Calu3 (cell line): ENCODE measurements around the gene NAALADL2. TPM values are rescaled to one million over a fixed set of nuclear protein-coding genes. Genes with fewer than 3 reads are reported as not detected.
A peak's percentile ranks its signal among the peaks of the same experiment; 100 is the strongest.

Experiments
- BruUV-seq: library from RNA; stranded (reverse); fragments of 400-500 nt; replicated peaks from 2 replicates; lab custom pipeline; 2021; lab: Mats Ljungman, UMichigan
- CTCF ChIA-PET: fragments of 300-600 bp; sonication (Branson Sonifier 250); formaldehyde crosslinking; loops from one replicate; lab custom pipeline; 2022; ENCODE audit warnings: antibody characterized with exemption; lab: Charles Lee
- DNase-seq: peaks from one replicate; pipeline ENCODE4 v3.0.0; 2022
- H3K27ac Mint-ChIP-seq: one replicate; pipeline ENCODE4 v1.8.0; 2022; ENCODE audit warnings: mixed read lengths; ENCODE audit not compliant: unreplicated experiment
- H3K27me3 Mint-ChIP-seq: one replicate; pipeline ENCODE4 v1.8.0; 2022; ENCODE audit warnings: mixed read lengths; ENCODE audit not compliant: unreplicated experiment
- H3K36me3 Mint-ChIP-seq: one replicate; pipeline ENCODE4 v1.8.0; 2022; ENCODE audit warnings: mild to moderate bottlenecking, moderate library complexity, mixed read lengths; ENCODE audit not compliant: insufficient read depth, unreplicated experiment
- H3K4me1 Mint-ChIP-seq: one replicate; pipeline ENCODE4 v1.8.0; 2022; ENCODE audit warnings: mild to moderate bottlenecking, low read depth, mixed read lengths; ENCODE audit not compliant: unreplicated experiment
- H3K4me3 Mint-ChIP-seq: one replicate; pipeline ENCODE4 v1.8.0; 2022; ENCODE audit warnings: mild to moderate bottlenecking, low read depth, moderate library complexity, mixed read lengths; ENCODE audit not compliant: unreplicated experiment
- H3K9me3 Mint-ChIP-seq: one replicate; pipeline ENCODE4 v1.8.0; 2022; ENCODE audit warnings: low read depth, mixed read lengths; ENCODE audit not compliant: unreplicated experiment
- intact Hi-C: fragments of 100-400 bp; cut with micrococcal nuclease; formaldehyde crosslinking; loops from one replicate; pipeline ENCODE4 v1.10.0; 2022; ENCODE audit not compliant: unreplicated experiment
- total RNA-seq: library from RNA; stranded (reverse); gene quantifications from 2 replicates; pipeline ENCODE4 v1.2.3, GENCODE V29; 2022
- TF ChIP-seq, protein P1 (sequence below): fragments of 200-600 bp; IDR thresholded peaks from one replicate; pipeline ENCODE4 v1.8.0; 2022; ENCODE audit warnings: antibody characterized with exemption; ENCODE audit not compliant: unreplicated experiment

Gene NAALADL2
- total RNA-seq, 1 experiment from 2014 or later = 36.9 TPM

GRCh38 chr3:174959556-174960065 is 100.5 kb downstream of the NAALADL2 start:
- DNase-seq = no peak
- Mint-ChIP-seq H3K27ac (no peak overlapping the region), H3K27me3 (no peaks in the 10 kb centered on the region), H3K4me3 (no peak overlapping the region), H3K9me3 (no peaks in the 10 kb centered on the region), H3K36me3 (peaks cover 7% of the 10 kb centered on the region), H3K4me1 (peaks cover 50% of the 10 kb centered on the region)
- intact Hi-C loops = loop anchor here (5.0 to 10.0 kb wide), 4 partner anchors 305 to 545 kb away; no protein-coding TSS in a partner anchor
- CTCF ChIA-PET = no interaction called here
- BruUV-seq = no TSS peak
- TF ChIP-seq, protein P1, sequence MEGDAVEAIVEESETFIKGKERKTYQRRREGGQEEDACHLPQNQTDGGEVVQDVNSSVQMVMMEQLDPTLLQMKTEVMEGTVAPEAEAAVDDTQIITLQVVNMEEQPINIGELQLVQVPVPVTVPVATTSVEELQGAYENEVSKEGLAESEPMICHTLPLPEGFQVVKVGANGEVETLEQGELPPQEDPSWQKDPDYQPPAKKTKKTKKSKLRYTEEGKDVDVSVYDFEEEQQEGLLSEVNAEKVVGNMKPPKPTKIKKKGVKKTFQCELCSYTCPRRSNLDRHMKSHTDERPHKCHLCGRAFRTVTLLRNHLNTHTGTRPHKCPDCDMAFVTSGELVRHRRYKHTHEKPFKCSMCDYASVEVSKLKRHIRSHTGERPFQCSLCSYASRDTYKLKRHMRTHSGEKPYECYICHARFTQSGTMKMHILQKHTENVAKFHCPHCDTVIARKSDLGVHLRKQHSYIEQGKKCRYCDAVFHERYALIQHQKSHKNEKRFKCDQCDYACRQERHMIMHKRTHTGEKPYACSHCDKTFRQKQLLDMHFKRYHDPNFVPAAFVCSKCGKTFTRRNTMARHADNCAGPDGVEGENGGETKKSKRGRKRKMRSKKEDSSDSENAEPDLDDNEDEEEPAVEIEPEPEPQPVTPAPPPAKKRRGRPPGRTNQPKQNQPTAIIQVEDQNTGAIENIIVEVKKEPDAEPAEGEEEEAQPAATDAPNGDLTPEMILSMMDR = no peak

GRCh38 chr3:174960898-174961297 is 101.8 kb downstream of the NAALADL2 start:
- intact Hi-C loops = no loop called here
- Mint-ChIP-seq H3K4me3 (no peak overlapping the region), H3K36me3 (peaks cover 7% of the 10 kb centered on the region), H3K9me3 (no peaks in the 10 kb centered on the region), H3K4me1 (peaks cover 37% of the 10 kb centered on the region), H3K27ac (no peak overlapping the region), H3K27me3 (no peaks in the 10 kb centered on the region)
- TF ChIP-seq, protein P1 = no peak
- CTCF ChIA-PET = no interaction called here
- DNase-seq = no peak
- no TSS peak for BruUV-seq

DNA sequence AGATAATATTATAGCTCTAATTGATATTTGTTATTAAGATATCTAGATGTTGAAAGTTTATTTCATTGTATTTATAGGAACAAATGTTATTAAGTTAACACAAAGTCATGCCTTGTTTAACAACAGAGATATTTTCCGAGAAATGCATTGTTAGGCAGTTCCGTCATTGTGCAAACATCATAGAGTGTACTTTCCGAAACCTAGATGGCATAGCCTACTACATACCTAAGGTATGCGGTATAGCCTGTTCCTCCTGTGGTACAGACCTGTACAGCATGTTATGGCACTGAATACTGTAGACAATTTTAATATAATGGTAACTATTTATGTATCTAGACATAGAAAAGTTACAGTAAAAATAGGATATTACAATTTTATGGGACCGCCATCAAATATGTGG is 114.3 kb downstream of the NAALADL2 start:
- Mint-ChIP-seq H3K27me3 (no peaks in the 10 kb centered on the region), H3K4me1 (peaks cover 25% of the 10 kb centered on the region), H3K4me3 (no peak overlapping the region), H3K36me3 (peaks cover 7% of the 10 kb centered on the region), H3K9me3 (peaks cover 3% of the 10 kb centered on the region), H3K27ac (peak overlapping the region; percentile 81)
- no TSS peak for BruUV-seq
- peak; percentile 82 for DNase-seq
- TF ChIP-seq, protein P1 = no peak
- intact Hi-C loops = loop anchor here (1.0 to 10.0 kb wide), 4 partner anchors 110 to 1461 kb away; no protein-coding TSS in a partner anchor
- CTCF ChIA-PET = interaction anchor here (0.7 to 1.2 kb wide), 2 partner anchors 24 to 172 kb away, joined by 3 read pairs; no protein-coding TSS in a partner anchor

GRCh38 chr3:174986685-174987084 is 127.6 kb downstream of the NAALADL2 start:
- no peaks in the 10 kb centered on the region for H3K9me3 Mint-ChIP-seq
- no peaks in the 10 kb centered on the region for H3K36me3 Mint-ChIP-seq
- CTCF ChIA-PET = no interaction called here
- H3K27ac Mint-ChIP-seq = peak overlapping the region; percentile 22
- TF ChIP-seq, protein P1 = no peak
- no peaks in the 10 kb centered on the region for H3K27me3 Mint-ChIP-seq
- H3K4me3 Mint-ChIP-seq = no peak overlapping the region
- DNase-seq = no peak
- peaks cover 9% of the 10 kb centered on the region for H3K4me1 Mint-ChIP-seq
- intact Hi-C loops = no loop called here
- BruUV-seq = no TSS peak
